Fibroblast of skin of abdomen (primary cell): ENCODE results near the gene HECW1.

Source experiments
- DNase-seq: peaks from one replicate; pipeline ENCODE4 v3.0.0-alpha.2; 2013

HECW1 gene

GRCh38 chr7:43511769-43512515, 399.5 kb downstream of the HECW1 start:
- no peak for DNase-seq

GRCh38 chr7:43513251-43513650, 400.8 kb downstream of the HECW1 start:
- DNase-seq = no peak

GRCh38 chr7:43516581-43517342, 404.3 kb downstream of the HECW1 start:
- peak; percentile 58 for DNase-seq

- DNase-seq = no peak
Observed at GRCh38 chr7:43517464-43517863, 405.0 kb downstream of the HECW1 start.

- DNase-seq = no peak
Observed at GRCh38 chr7:43520201-43520600, 407.8 kb downstream of the HECW1 start.

GRCh38 chr7:43522406-43523156, 410.1 kb downstream of the HECW1 start:
- DNase-seq = peak; percentile 76

- no peak for DNase-seq
Observed at GRCh38 chr7:43528576-43529354, 416.3 kb downstream of the HECW1 start.

- no peak for DNase-seq
Observed at GRCh38 chr7:43530553-43531410, 418.3 kb downstream of the HECW1 start.

- DNase-seq = no peak
Observed at GRCh38 chr7:43531700-43532099, 419.3 kb downstream of the HECW1 start.

GRCh38 chr7:43533801-43534479, 421.5 kb downstream of the HECW1 start:
- peak; percentile 84 for DNase-seq

GRCh38 chr7:43535031-43535451, 422.6 kb downstream of the HECW1 start:
- peak; percentile 76 for DNase-seq

- DNase-seq = peak; percentile 94
Observed at GRCh38 chr7:43535810-43536585, 423.6 kb downstream of the HECW1 start.

- DNase-seq = no peak
Observed at GRCh38 chr7:43536773-43537172, 424.3 kb downstream of the HECW1 start.

- DNase-seq = peak; percentile 34
Observed at GRCh38 chr7:43537765-43538403, 425.4 kb downstream of the HECW1 start.

- no peak for DNase-seq
Observed at GRCh38 chr7:43538404-43538771, 425.9 kb downstream of the HECW1 start.

GRCh38 chr7:43540471-43540870, 428.0 kb downstream of the HECW1 start:
- DNase-seq = no peak

GRCh38 chr7:43542716-43543115, 430.3 kb downstream of the HECW1 start:
- DNase-seq = no peak

GRCh38 chr7:43546231-43546630, 433.8 kb downstream of the HECW1 start:
- peak; percentile 31 for DNase-seq

- DNase-seq = no peak
Observed at GRCh38 chr7:43550427-43550826, 438.0 kb downstream of the HECW1 start.

GRCh38 chr7:43552122-43552521, 439.7 kb downstream of the HECW1 start:
- DNase-seq = no peak
